Vagina (tissue), 2 donors: ENCODE results near the gene MYO1G. TPM values are rescaled to one million over a fixed set of nuclear protein-coding genes. Genes with fewer than 3 reads are reported as not detected.

Source experiments
- DNase-seq, 2 donors: peaks; one replicate each; pipeline ENCODE4 v3.0.0-alpha.2; 2017; ENCODE audit errors: extremely low spot score in 2 of 2
- H3K27ac ChIP-seq: fragments of 200-600 bp; sonication (generic); one replicate; pipeline ENCODE4 v1.5.1; 2019
- H3K27me3 ChIP-seq: fragments of 200-600 bp; sonication (generic); one replicate; pipeline ENCODE4 v1.5.1; 2019
- H3K36me3 ChIP-seq, 2 donors: fragments of 200-600 bp; sonication (generic); one replicate each; pipeline ENCODE4 v1.5.1; 2017 to 2019
- H3K4me1 ChIP-seq: fragments of 200-600 bp; sonication (generic); one replicate; pipeline ENCODE4 v1.5.1; 2019
- H3K4me3 ChIP-seq, 2 donors: fragments of 200-600 bp; sonication (generic); 1 replicate in 1 of 2; 2 replicates in 1 of 2; pipeline ENCODE4 v1.5.1; 2016 to 2019
- H3K9me3 ChIP-seq: fragments of 200-600 bp; sonication (generic); one replicate; pipeline ENCODE4 v1.5.1; 2019
- CTCF ChIP-seq, 3 experiments: fragments of 450-650 bp in 2 of 3; fragments of 200-600 bp in 1 of 3; sonication (generic) in 1 of 3; IDR thresholded peaks; one replicate each; pipeline ENCODE4 v1.5.1; 2017 to 2019; ENCODE audit warnings: antibody characterized with exemption in 3 of 3, mild to moderate bottlenecking in 2 of 3, moderate library complexity in 2 of 3
- POLR2A ChIP-seq, 2 donors: fragments of 450-650 bp; IDR thresholded peaks; one replicate each; pipeline ENCODE4 v1.6.1; 2017; ENCODE audit warnings: antibody characterized with exemption in 2 of 2, mild to moderate bottlenecking in 2 of 2, moderate library complexity in 2 of 2
- POLR2AphosphoS5 ChIP-seq, 2 donors: sonication (generic); formaldehyde crosslinking; IDR thresholded peaks; one replicate each; pipeline ENCODE4 v1.9.0; 2017; ENCODE audit warnings: antibody characterized with exemption in 2 of 2, mild to moderate bottlenecking in 2 of 2, low read depth in 1 of 2; ENCODE audit not compliant: insufficient read depth in 1 of 2
- intact Hi-C: fragments of 100-400 bp; cut with DNase I; formaldehyde crosslinking; loops from one replicate; pipeline ENCODE4 v1.15.1; 2023
- total RNA-seq: library from RNA; depleted of rRNA; stranded (reverse); fragments of >200 nt; gene quantifications from one replicate; pipeline ENCODE4 v1.2.3, GENCODE V29; 2016

Gene MYO1G
- total RNA-seq, 1 donor from 2014 or later = 5.2 TPM

- no peak overlapping the region for H3K27ac ChIP-seq
- no peak for TF ChIP-seq CTCF (IDR thresholded peaks at IDR 0.05)
- no peak for TF ChIP-seq POLR2A (IDR thresholded peaks at IDR 0.05)
- no peak for TF ChIP-seq POLR2AphosphoS5 (IDR thresholded peaks at IDR 0.05; ENCODE audit: insufficient read depth in 1 of 2, low read depth in 1 of 2)
- intact Hi-C loops = loop anchor here (10.0 kb wide), 2 partner anchors 100 to 410 kb away; partner anchors contain the start of genes DDX56 and PURB
- no peaks in the 10 kb centered on the region for H3K27me3 ChIP-seq
- H3K36me3 ChIP-seq = peaks cover 0 to 43% of the 10 kb centered on the region in 2 donors
- no peak for DNase-seq
- no peaks in the 10 kb centered on the region for H3K9me3 ChIP-seq
- no peak overlapping the region for H3K4me3 ChIP-seq
- H3K4me1 ChIP-seq = peaks cover 51% of the 10 kb centered on the region
These were observed 5.6 kb upstream of the MYO1G start for GRCh38 chr7:44984478-44984758.

GRCh38 chr7:44983742-44984477 is 5.1 kb upstream of the MYO1G start:
- Histone ChIP-seq H3K27me3 (no peaks in the 10 kb centered on the region), H3K4me3 (no peak overlapping the region), H3K27ac (no peak overlapping the region), H3K36me3 (peaks cover 0 to 43% of the 10 kb centered on the region in 2 donors), H3K9me3 (no peaks in the 10 kb centered on the region), H3K4me1 (peaks cover 56% of the 10 kb centered on the region)
- TF ChIP-seq POLR2A (IDR thresholded peaks at IDR 0.05) = no peak
- no peak for DNase-seq
- intact Hi-C loops = loop anchor here (10.0 kb wide), 2 partner anchors 99 to 409 kb away; partner anchors contain the start of genes DDX56 and PURB

GRCh38 chr7:44982970-44983369 is 4.2 kb upstream of the MYO1G start:
- Histone ChIP-seq H3K36me3 (peaks cover 0 to 43% of the 10 kb centered on the region in 2 donors), H3K4me1 (peaks cover 58% of the 10 kb centered on the region), H3K27ac (no peak overlapping the region), H3K9me3 (no peaks in the 10 kb centered on the region), H3K4me3 (no peak overlapping the region), H3K27me3 (no peaks in the 10 kb centered on the region)
- DNase-seq = no peak
- TF ChIP-seq POLR2A (IDR thresholded peaks at IDR 0.05) (no peak), POLR2AphosphoS5 (IDR thresholded peaks at IDR 0.05; ENCODE audit: insufficient read depth in 1 of 2, low read depth in 1 of 2) (no peak), CTCF (IDR thresholded peaks at IDR 0.05) (no peak)
- intact Hi-C loops = loop anchor here (10.0 kb wide), 2 partner anchors 98 to 408 kb away; partner anchors contain the start of genes DDX56 and PURB

GRCh38 chr7:44982535-44982923 is 3.7 kb upstream of the MYO1G start:
- H3K4me1 ChIP-seq = peaks cover 56% of the 10 kb centered on the region
- TF ChIP-seq CTCF (IDR thresholded peaks at IDR 0.05) (no peak), POLR2AphosphoS5 (IDR thresholded peaks at IDR 0.05; ENCODE audit: insufficient read depth in 1 of 2, low read depth in 1 of 2) (no peak), POLR2A (IDR thresholded peaks at IDR 0.05) (no peak)
- H3K27me3 ChIP-seq = no peaks in the 10 kb centered on the region
- H3K36me3 ChIP-seq = peaks cover 0 to 43% of the 10 kb centered on the region in 2 donors
- H3K4me3 ChIP-seq = no peak overlapping the region
- DNase-seq = no peak
- intact Hi-C loops = loop anchor here (10.0 kb wide), 2 partner anchors 98 to 408 kb away; partner anchors contain the start of genes DDX56 and PURB
- H3K9me3 ChIP-seq = no peaks in the 10 kb centered on the region
- no peak overlapping the region for H3K27ac ChIP-seq

- no peak overlapping the region for H3K4me3 ChIP-seq
These were observed 2.4 kb upstream of the MYO1G start for GRCh38 chr7:44981035-44981706.

More at GRCh38 chr7:44981035-44981706, 2.4 kb upstream of the MYO1G start:
- Histone ChIP-seq H3K4me1 (peaks cover 44% of the 10 kb centered on the region), H3K9me3 (no peaks in the 10 kb centered on the region), H3K27me3 (no peaks in the 10 kb centered on the region), H3K36me3 (peaks cover 0 to 43% of the 10 kb centered on the region in 2 donors), H3K27ac (peak overlapping the region; percentile 37)
- intact Hi-C loops = loop anchor here (10.0 kb wide), 2 partner anchors 96 to 406 kb away; partner anchors contain the start of genes DDX56 and PURB
- DNase-seq = no peak
- TF ChIP-seq POLR2A (IDR thresholded peaks at IDR 0.05) = no peak
- TF ChIP-seq POLR2AphosphoS5 (IDR thresholded peaks at IDR 0.05; ENCODE audit: insufficient read depth in 1 of 2, low read depth in 1 of 2) = no peak
- TF ChIP-seq CTCF (IDR thresholded peaks at IDR 0.05) = no peak
